CD4-positive, alpha-beta memory T cell (primary cell): ENCODE measurements around the gene ITGA1. TPM values are rescaled to one million over a fixed set of nuclear protein-coding genes. Genes with fewer than 3 reads are reported as not detected.
"Not testable (repeated sequence)": the region's sequence is repeated elsewhere in the genome, so short reads cannot be mapped to it uniquely, and the experiment has no call there.

Experiments
- CTCF ChIA-PET: fragments of 350-600 bp; sonication (Branson Sonifier 250); formaldehyde crosslinking; loops from one replicate; lab custom pipeline; 2021; ENCODE audit warnings: inconsistent platforms; ENCODE audit not compliant: partially characterized antibody; lab: Charles Lee
- POLR2A ChIA-PET: fragments of 350-600 bp; sonication (Branson Sonifier 250); formaldehyde crosslinking; loops from one replicate; lab custom pipeline; 2021; ENCODE audit not compliant: partially characterized antibody; lab: Charles Lee
- DNase-seq, 5 donors: peaks; one replicate each; pipeline versions ENCODE4 v3.0.0 to v3.0.0-alpha.2; 2020 to 2022; ENCODE audit warnings: mixed read lengths in 1 of 5
- H3K27ac ChIP-seq: one replicate; pipeline ENCODE4 v1.7.0; 2013; ENCODE audit warnings: low read depth, low read length
- H3K27me3 ChIP-seq: 2 replicates; pipeline ENCODE4 v1.7.0; 2013; ENCODE audit warnings: mild to moderate bottlenecking, low read length, moderate library complexity; ENCODE audit not compliant: insufficient read depth
- H3K36me3 ChIP-seq: 2 replicates; pipeline ENCODE4 v1.7.0; 2013; ENCODE audit warnings: mild to moderate bottlenecking, low read length, moderate library complexity; ENCODE audit not compliant: insufficient read depth
- H3K4me1 ChIP-seq: 2 replicates; pipeline ENCODE4 v1.7.0; 2013; ENCODE audit warnings: mild to moderate bottlenecking, low read length, moderate library complexity; ENCODE audit not compliant: insufficient read depth
- H3K4me3 ChIP-seq, 2 donors: one replicate each; pipeline ENCODE4 v1.7.0; 2013; ENCODE audit warnings: low read length in 2 of 2, mild to moderate bottlenecking in 1 of 2
- H3K9me3 ChIP-seq, 2 donors: one replicate each; pipeline ENCODE4 v1.7.0; 2013; ENCODE audit warnings: low read length in 2 of 2, control low read depth in 1 of 2; ENCODE audit not compliant: control insufficient read depth in 1 of 2
- H3K27ac Mint-ChIP-seq, 7 donors: one replicate each; pipeline ENCODE4 v1.8.0; 2020 to 2021; ENCODE audit warnings: mixed read lengths in 7 of 7, mild to moderate bottlenecking in 6 of 7, inconsistent platforms in 3 of 7, moderate library complexity in 3 of 7
- H3K27me3 Mint-ChIP-seq, 2 donors: one replicate each; pipeline ENCODE4 v1.8.0; 2020 to 2021; ENCODE audit warnings: mixed read lengths in 2 of 2
- H3K36me3 Mint-ChIP-seq, 2 donors: one replicate each; pipeline ENCODE4 v1.8.0; 2020 to 2021; ENCODE audit warnings: mixed read lengths in 2 of 2, inconsistent platforms in 1 of 2, mild to moderate bottlenecking in 1 of 2
- H3K4me1 Mint-ChIP-seq, 4 donors: one replicate each; pipeline ENCODE4 v1.8.0; 2020 to 2021; ENCODE audit warnings: mixed read lengths in 4 of 4, mild to moderate bottlenecking in 1 of 4
- H3K4me3 Mint-ChIP-seq, 8 donors: one replicate each; pipeline ENCODE4 v1.8.0; 2020 to 2021; ENCODE audit warnings: mixed read lengths in 8 of 8, mild to moderate bottlenecking in 7 of 8, moderate library complexity in 6 of 8, inconsistent platforms in 3 of 8
- H3K9me3 Mint-ChIP-seq, 8 donors: one replicate each; pipeline ENCODE4 v1.8.0; 2020 to 2021; ENCODE audit warnings: mixed read lengths in 8 of 8, mild to moderate bottlenecking in 5 of 8, inconsistent platforms in 3 of 8, moderate library complexity in 1 of 8
- intact Hi-C: fragments of 100-400 bp; cut with micrococcal nuclease; formaldehyde crosslinking; loops from one replicate; pipeline ENCODE4 v1.15.1; 2023
- polyA plus RNA-seq, 2 donors: library from polyadenylated mRNA; unstranded; fragments of 300-500 nt; fragmentation: Illumina TruSeq; gene quantifications; one replicate each; pipeline ENCODE4 v1.2.3, GENCODE V29; 2021
- total RNA-seq, 2 experiments: library from RNA; stranded (reverse); gene quantifications; one replicate each; pipeline ENCODE4 v1.2.3, GENCODE V29; 2021

The ITGA1 gene
- total and polyA plus RNA-seq, 4 experiments from 2014 or later, result 1.9 to 5.8 (median 4.8) TPM

DNA sequence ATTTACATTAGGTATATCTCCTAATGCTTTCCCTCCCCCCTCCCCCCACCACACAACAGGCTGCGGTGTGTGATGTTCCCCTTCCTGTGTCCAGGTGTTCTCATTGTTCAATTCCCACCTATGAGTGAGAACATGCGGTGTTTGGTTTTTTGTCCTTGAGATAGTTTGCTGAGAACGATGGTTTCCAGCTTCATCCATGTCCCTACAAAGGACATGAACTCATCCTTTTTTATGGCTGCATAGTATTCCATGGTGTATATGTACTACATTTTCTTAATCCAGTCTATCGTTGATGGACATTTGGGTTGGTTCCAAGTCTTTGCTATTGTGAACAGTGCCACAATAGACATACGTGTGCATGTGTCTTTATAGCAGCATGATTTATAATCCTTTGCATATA, 61.0 kb downstream of the ITGA1 start:
- H3K9me3 Mint-ChIP-seq, H3K4me3 Mint-ChIP-seq, H3K27me3 Mint-ChIP-seq, H3K27ac ChIP-seq, POLR2A ChIA-PET, H3K4me1 ChIP-seq, CTCF ChIA-PET, H3K4me3 ChIP-seq, H3K27me3 ChIP-seq, DNase-seq, H3K36me3 ChIP-seq, H3K27ac Mint-ChIP-seq, H3K9me3 ChIP-seq, intact Hi-C loops, H3K36me3 Mint-ChIP-seq: not testable (repeated sequence)
- H3K4me1 Mint-ChIP-seq, result peaks cover 4 to 16% (median 9%) of the 10 kb centered on the region in 4 donors

DNA sequence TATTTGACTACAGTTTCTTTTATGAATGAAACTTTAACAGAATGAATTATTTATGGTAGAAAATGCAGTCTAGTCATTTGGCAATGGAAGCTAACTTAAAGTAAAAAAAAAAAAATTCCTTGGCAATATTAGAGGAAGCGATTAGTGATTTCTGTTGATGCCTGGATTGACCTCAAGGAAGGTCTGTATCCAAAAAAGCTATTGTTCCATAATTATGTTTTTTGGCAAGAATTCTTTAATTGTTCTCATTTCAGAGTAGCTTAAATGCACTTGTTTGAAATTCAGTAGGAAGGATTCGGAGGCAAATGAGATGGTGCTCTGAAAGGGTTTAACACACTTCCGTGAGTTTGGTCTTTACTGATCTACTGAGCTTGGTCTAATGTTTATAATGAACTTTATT, 61.8 kb downstream of the ITGA1 start:
- no peak overlapping the region for H3K27ac Mint-ChIP-seq
- Histone ChIP-seq H3K27ac (no peak overlapping the region), H3K4me1 (peaks cover 7% of the 10 kb centered on the region), H3K9me3 (no peaks in the 10 kb centered on the region), H3K4me3 (no peak overlapping the region), H3K36me3 (no peaks in the 10 kb centered on the region), H3K27me3 (no peaks in the 10 kb centered on the region)
- no peaks in the 10 kb centered on the region for H3K27me3 Mint-ChIP-seq
- peaks cover 0 to 10% of the 10 kb centered on the region in 2 donors for H3K36me3 Mint-ChIP-seq
- intact Hi-C loops, result no loop called here
- ChIA-PET POLR2A (no interaction called here), CTCF (interaction anchor here (1.6 kb wide), 1 partner anchor 156 kb away, joined by 5 read pairs; no protein-coding TSS in a partner anchor)
- no peak for DNase-seq
- H3K9me3 Mint-ChIP-seq, result peaks cover 0 to 3% (median 0%) of the 10 kb centered on the region in 8 donors
- no peak overlapping the region for H3K4me3 Mint-ChIP-seq
- peaks cover 4 to 16% (median 9%) of the 10 kb centered on the region in 4 donors for H3K4me1 Mint-ChIP-seq

DNA sequence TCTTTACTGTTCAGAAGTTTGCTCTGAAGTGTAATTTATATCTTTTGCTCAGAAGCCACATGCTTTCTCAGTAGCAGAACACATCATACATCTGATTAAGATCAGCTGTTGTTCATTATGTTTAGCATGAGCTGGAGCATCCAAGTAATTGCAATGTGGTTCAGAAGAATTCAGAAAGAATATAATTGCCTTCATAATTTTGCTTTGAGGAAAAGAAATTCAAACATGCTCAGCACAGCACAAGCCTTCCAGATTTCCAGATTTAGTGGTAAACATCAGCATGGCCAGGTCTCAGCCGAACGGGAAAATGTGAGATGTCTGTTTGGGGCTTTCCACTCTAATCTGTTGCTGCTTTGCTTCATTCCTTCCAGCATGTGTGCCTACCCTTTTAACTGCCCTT, 65.9 kb downstream of the ITGA1 start:
- Mint-ChIP-seq H3K27me3 (no peaks in the 10 kb centered on the region), H3K9me3 (peaks cover 0 to 3% (median 0%) of the 10 kb centered on the region in 8 donors), H3K36me3 (peaks cover 0 to 10% of the 10 kb centered on the region in 2 donors), H3K4me1 (peaks cover 0 to 4% (median 1%) of the 10 kb centered on the region in 4 donors), H3K27ac (no peak overlapping the region), H3K4me3 (no peak overlapping the region)
- POLR2A ChIA-PET, result no interaction called here
- DNase-seq, result no peak
- H3K27me3 ChIP-seq, result no peaks in the 10 kb centered on the region
- H3K36me3 ChIP-seq, result no peaks in the 10 kb centered on the region
- H3K4me3 ChIP-seq, result no peak overlapping the region
- no peaks in the 10 kb centered on the region for H3K9me3 ChIP-seq
- no peak overlapping the region for H3K27ac ChIP-seq
- CTCF ChIA-PET, result interaction anchor here (1.6 kb wide), 1 partner anchor 67 kb away, joined by 3 read pairs; no protein-coding TSS in a partner anchor
- intact Hi-C loops, result no loop called here
- no peaks in the 10 kb centered on the region for H3K4me1 ChIP-seq

DNA sequence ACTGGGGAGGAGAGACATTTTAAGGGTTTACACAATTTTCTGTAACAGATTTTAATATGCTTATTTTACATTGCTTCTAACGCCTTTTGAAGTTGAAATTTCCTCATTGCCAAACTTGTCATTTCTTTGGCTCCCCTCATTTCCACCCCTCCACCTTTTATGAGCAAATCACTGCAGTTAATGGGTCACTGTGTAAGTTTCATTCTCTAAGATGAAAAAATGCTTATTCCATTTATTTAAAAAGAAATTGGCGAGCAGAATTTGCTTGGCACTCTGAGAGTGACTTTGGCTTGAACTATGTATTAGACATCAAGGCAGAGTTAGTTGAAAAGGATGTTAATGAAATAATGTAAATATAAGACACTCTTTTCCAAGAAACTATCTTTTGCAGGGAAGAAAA, 66.6 kb downstream of the ITGA1 start:
- Mint-ChIP-seq H3K36me3 (peaks cover 0 to 7% of the 10 kb centered on the region in 2 donors), H3K4me3 (no peak overlapping the region), H3K4me1 (peaks cover 0 to 4% (median 1%) of the 10 kb centered on the region in 4 donors), H3K9me3 (peaks cover 0 to under 1% (median 0%) of the 10 kb centered on the region in 8 donors), H3K27me3 (no peaks in the 10 kb centered on the region), H3K27ac (no peak overlapping the region)
- ChIA-PET POLR2A (no interaction called here), CTCF (no interaction called here)
- no peak for DNase-seq
- Histone ChIP-seq H3K4me1 (no peaks in the 10 kb centered on the region), H3K9me3 (no peaks in the 10 kb centered on the region), H3K27me3 (no peaks in the 10 kb centered on the region), H3K4me3 (no peak overlapping the region), H3K36me3 (no peaks in the 10 kb centered on the region), H3K27ac (no peak overlapping the region)
- intact Hi-C loops, result no loop called here

DNA sequence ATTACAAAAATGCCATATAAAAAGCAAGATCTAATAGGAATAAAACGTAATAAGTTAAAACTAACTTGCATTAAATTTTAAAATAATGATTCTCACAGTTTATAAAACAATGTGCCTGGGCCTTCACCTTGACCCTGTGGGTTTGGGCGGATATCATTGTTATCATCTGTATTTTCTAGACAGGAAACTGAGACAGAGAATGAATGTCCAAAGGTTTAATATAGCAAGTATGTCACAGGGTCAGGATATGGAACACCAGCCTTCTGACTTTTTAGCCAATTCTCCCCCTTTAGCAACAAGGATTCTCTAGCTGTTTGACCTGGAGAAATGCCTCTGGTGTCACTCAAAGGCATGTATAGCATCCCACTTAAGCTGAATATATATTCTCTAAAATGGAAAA, 67.2 kb downstream of the ITGA1 start:
- intact Hi-C loops, result no loop called here
- no peaks in the 10 kb centered on the region for H3K9me3 Mint-ChIP-seq
- POLR2A ChIA-PET, result interaction anchor here (0.7 kb wide), 1 partner anchor 41 kb away, joined by 3 read pairs; no protein-coding TSS in a partner anchor
- Histone ChIP-seq H3K4me3 (no peak overlapping the region), H3K27ac (no peak overlapping the region), H3K4me1 (no peaks in the 10 kb centered on the region), H3K27me3 (no peaks in the 10 kb centered on the region), H3K9me3 (no peaks in the 10 kb centered on the region), H3K36me3 (no peaks in the 10 kb centered on the region)
- H3K36me3 Mint-ChIP-seq, result peaks cover 0 to 3% of the 10 kb centered on the region in 2 donors
- no peak overlapping the region for H3K27ac Mint-ChIP-seq
- H3K27me3 Mint-ChIP-seq, result no peaks in the 10 kb centered on the region
- CTCF ChIA-PET, result interaction anchor here (1.9 kb wide), 1 partner anchor 9 kb away, joined by 5 read pairs; no protein-coding TSS in a partner anchor
- peaks cover 0 to 4% (median 1%) of the 10 kb centered on the region in 4 donors for H3K4me1 Mint-ChIP-seq
- DNase-seq, result no peak
- H3K4me3 Mint-ChIP-seq, result no peak overlapping the region

DNA sequence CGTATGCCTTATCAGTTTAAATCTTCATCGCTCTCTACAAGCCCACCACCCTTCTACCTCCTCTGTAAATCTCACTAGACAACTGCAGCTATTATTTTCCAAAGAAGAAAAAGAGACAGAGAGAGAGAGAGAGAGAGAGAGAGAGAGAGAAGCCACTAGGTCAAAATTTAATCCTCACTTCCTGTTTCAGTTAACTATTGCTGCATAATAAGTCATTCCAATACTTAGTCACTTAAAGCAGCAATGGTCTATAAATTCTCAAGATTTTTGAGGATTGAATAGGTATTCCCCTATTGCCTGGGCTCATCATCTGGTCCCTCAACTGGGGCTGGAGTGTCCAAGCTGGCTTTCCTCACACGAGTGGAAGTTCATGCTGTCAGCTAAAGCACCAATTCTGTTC, 68.8 kb downstream of the ITGA1 start:
- Histone ChIP-seq H3K27me3 (no peaks in the 10 kb centered on the region), H3K9me3 (no peaks in the 10 kb centered on the region), H3K27ac (no peak overlapping the region), H3K36me3 (no peaks in the 10 kb centered on the region), H3K4me3 (no peak overlapping the region), H3K4me1 (no peaks in the 10 kb centered on the region)
- CTCF ChIA-PET, result interaction anchor here (1.1 to 1.9 kb wide), 3 partner anchors 11 to 163 kb away, joined by 3 to 5 read pairs (median 4); no protein-coding TSS in a partner anchor
- no peak for DNase-seq
- H3K4me3 Mint-ChIP-seq, result no peak overlapping the region
- H3K9me3 Mint-ChIP-seq, result no peaks in the 10 kb centered on the region
- peaks cover 0 to 4% (median 1%) of the 10 kb centered on the region in 4 donors for H3K4me1 Mint-ChIP-seq
- no peaks in the 10 kb centered on the region for H3K36me3 Mint-ChIP-seq
- intact Hi-C loops, result no loop called here
- POLR2A ChIA-PET, result no interaction called here
- no peaks in the 10 kb centered on the region for H3K27me3 Mint-ChIP-seq
- H3K27ac Mint-ChIP-seq, result no peak overlapping the region

DNA sequence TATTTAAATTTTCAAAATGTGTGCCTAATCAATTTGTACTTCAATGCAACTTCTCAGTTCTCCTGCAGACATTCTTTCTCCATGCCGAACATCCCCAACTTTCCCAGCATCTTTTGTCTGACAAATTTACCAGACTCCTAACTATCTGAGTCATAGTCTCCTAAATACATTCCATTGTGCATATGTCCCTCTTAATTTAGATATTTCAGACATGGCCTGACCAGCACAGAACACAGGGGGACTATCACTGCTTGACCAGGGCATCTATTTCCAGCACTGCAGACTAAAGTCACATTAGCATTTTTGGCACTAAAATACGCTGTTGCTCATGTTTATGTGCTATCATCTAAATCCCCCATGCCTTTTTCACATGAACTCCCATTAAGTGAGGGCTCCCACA, 71.9 kb downstream of the ITGA1 start:
- no peak for DNase-seq
- H3K9me3 Mint-ChIP-seq, result peaks cover 0 to 1% (median 0%) of the 10 kb centered on the region in 8 donors
- Histone ChIP-seq H3K4me3 (no peak overlapping the region), H3K4me1 (no peaks in the 10 kb centered on the region), H3K36me3 (no peaks in the 10 kb centered on the region), H3K9me3 (no peaks in the 10 kb centered on the region), H3K27me3 (no peaks in the 10 kb centered on the region), H3K27ac (no peak overlapping the region)
- H3K4me1 Mint-ChIP-seq, result peaks cover 0 to 3% (median 0%) of the 10 kb centered on the region in 4 donors
- H3K27me3 Mint-ChIP-seq, result no peaks in the 10 kb centered on the region
- H3K36me3 Mint-ChIP-seq, result no peaks in the 10 kb centered on the region
- H3K4me3 Mint-ChIP-seq, result no peak overlapping the region
- ChIA-PET CTCF (no interaction called here), POLR2A (no interaction called here)
- no peak overlapping the region for H3K27ac Mint-ChIP-seq
- intact Hi-C loops, result no loop called here
